Measurements from ENCODE around the gene ZNRF4.

- TF ChIP-seq CTCF (IDR thresholded peaks at IDR 0.05) (no peak), POLR2A (IDR thresholded peaks at IDR 0.05) (no peak)
These were observed 22.5 kb upstream of the ZNRF4 start for GRCh38 chr19:5432687-5433086.

Measured in uterus (tissue), 2 donors.